Measurements from ENCODE around the gene DCLRE1C.

DCLRE1C gene

GRCh38 chr10:14905890-14906289 lies 48.0 kb downstream of the DCLRE1C start:
- H3K4me3 ChIP-seq (ENCODE audit: control insufficient read depth, low read depth, low read length): no peak overlapping the region
- TF ChIP-seq CTCF (conservative IDR thresholded peaks at IDR 0.05; ENCODE audit: control insufficient read depth, insufficient read depth, low read depth, low read length): no peak
- no peak for DNase-seq (ENCODE audit: low read depth)

- no peak overlapping the region for H3K4me3 ChIP-seq (ENCODE audit: control insufficient read depth, low read depth, low read length)
- TF ChIP-seq CTCF (conservative IDR thresholded peaks at IDR 0.05; ENCODE audit: control insufficient read depth, insufficient read depth, low read depth, low read length): no peak
- no peak for DNase-seq (ENCODE audit: low read depth)
Measured at GRCh38 chr10:14904864-14905263, 49.0 kb downstream of the DCLRE1C start.

GRCh38 chr10:14904316-14904732 lies 49.6 kb downstream of the DCLRE1C start:
- H3K4me3 ChIP-seq (ENCODE audit: control insufficient read depth, low read depth, low read length): no peak overlapping the region
- peak; percentile 42 for DNase-seq (ENCODE audit: low read depth)
- peak; percentile 58 for TF ChIP-seq CTCF (conservative IDR thresholded peaks at IDR 0.05; ENCODE audit: control insufficient read depth, insufficient read depth, low read depth, low read length)

- DNase-seq (ENCODE audit: low read depth): no peak
- TF ChIP-seq CTCF (conservative IDR thresholded peaks at IDR 0.05; ENCODE audit: control insufficient read depth, insufficient read depth, low read depth, low read length): no peak
- no peak overlapping the region for H3K4me3 ChIP-seq (ENCODE audit: control insufficient read depth, low read depth, low read length)
Measured at GRCh38 chr10:14891151-14891550, 62.7 kb downstream of the DCLRE1C start.

GRCh38 chr10:14889318-14889717 lies 64.6 kb downstream of the DCLRE1C start:
- peak; percentile 26 for DNase-seq (ENCODE audit: low read depth)
- TF ChIP-seq CTCF (conservative IDR thresholded peaks at IDR 0.05; ENCODE audit: control insufficient read depth, insufficient read depth, low read depth, low read length): peak; percentile 35
- no peak overlapping the region for H3K4me3 ChIP-seq (ENCODE audit: control insufficient read depth, low read depth, low read length)

- TF ChIP-seq CTCF (conservative IDR thresholded peaks at IDR 0.05; ENCODE audit: control insufficient read depth, insufficient read depth, low read depth, low read length): no peak
- no peak overlapping the region for H3K4me3 ChIP-seq (ENCODE audit: control insufficient read depth, low read depth, low read length)
- DNase-seq (ENCODE audit: low read depth): no peak
Measured at GRCh38 chr10:14884082-14884481, 69.8 kb downstream of the DCLRE1C start.

- peak overlapping the region; percentile 71 for H3K4me3 ChIP-seq (ENCODE audit: control insufficient read depth, low read depth, low read length)
- DNase-seq (ENCODE audit: low read depth): no peak
- no peak for TF ChIP-seq CTCF (conservative IDR thresholded peaks at IDR 0.05; ENCODE audit: control insufficient read depth, insufficient read depth, low read depth, low read length)
Measured at GRCh38 chr10:14880229-14880628, 73.7 kb downstream of the DCLRE1C start.

All from fibroblast of mammary gland (primary cell).